ENCODE results near the gene RNF157. TPM values are rescaled to one million over a fixed set of nuclear protein-coding genes. Genes with fewer than 3 reads are reported as not detected.
"Not testable (repeated sequence)": the region's sequence is repeated elsewhere in the genome, so short reads cannot be mapped to it uniquely, and the experiment has no call there.

The RNF157 gene
- total RNA-seq, 1 experiment from 2014 or later: 6.7 TPM

- no peak for DNase-seq (ENCODE audit: low read depth)
Measured at GRCh38 chr17:76254275-76254674, 14.0 kb upstream of the RNF157 start.

GRCh38 chr17:76253841-76254240, 13.5 kb upstream of the RNF157 start:
- DNase-seq (ENCODE audit: low read depth): no peak

- not testable (repeated sequence) for DNase-seq (ENCODE audit: low read depth)
Measured at GRCh38 chr17:76252967-76253766, 12.9 kb upstream of the RNF157 start.

- DNase-seq (ENCODE audit: low read depth): peak; percentile 99
Measured at GRCh38 chr17:76252040-76252954, 12.0 kb upstream of the RNF157 start.

GRCh38 chr17:76251478-76252039, 11.3 kb upstream of the RNF157 start:
- DNase-seq (ENCODE audit: low read depth): peak; percentile 61

- DNase-seq (ENCODE audit: low read depth): no peak
Measured at GRCh38 chr17:76250141-76250540, 9.8 kb upstream of the RNF157 start.

- DNase-seq (ENCODE audit: low read depth): no peak
Measured at GRCh38 chr17:76248013-76248782, 7.9 kb upstream of the RNF157 start.

- DNase-seq (ENCODE audit: low read depth): no peak
Measured at GRCh38 chr17:76247304-76247703, 7.0 kb upstream of the RNF157 start.

GRCh38 chr17:76246080-76247066, 6.1 kb upstream of the RNF157 start:
- no peak for DNase-seq (ENCODE audit: low read depth)

- not testable (repeated sequence) for DNase-seq (ENCODE audit: low read depth)
Measured at GRCh38 chr17:76244721-76245120, 4.4 kb upstream of the RNF157 start.

GRCh38 chr17:76243826-76244679, 3.8 kb upstream of the RNF157 start:
- no peak for DNase-seq (ENCODE audit: low read depth)

- no peak for DNase-seq (ENCODE audit: low read depth)
Measured at GRCh38 chr17:76241691-76242255, 1.5 kb upstream of the RNF157 start.

- DNase-seq (ENCODE audit: low read depth): no peak
Measured at GRCh38 chr17:76241204-76241538, 878 bp upstream of the RNF157 start.

GRCh38 chr17:76239538-76240274, 587 bp downstream of the RNF157 start:
- DNase-seq (ENCODE audit: low read depth): no peak

- DNase-seq (ENCODE audit: low read depth): no peak
Measured at GRCh38 chr17:76238847-76239537, 1.3 kb downstream of the RNF157 start.

GRCh38 chr17:76237859-76238313, 2.4 kb downstream of the RNF157 start:
- DNase-seq (ENCODE audit: low read depth): no peak

- DNase-seq (ENCODE audit: low read depth): no peak
Measured at GRCh38 chr17:76236603-76237002, 3.7 kb downstream of the RNF157 start.

- no peak for DNase-seq (ENCODE audit: low read depth)
Measured at GRCh38 chr17:76235883-76236282, 4.4 kb downstream of the RNF157 start.
